Neutrophil (primary cell): ENCODE results near the gene SMG5.

ENCODE experiments used
- H3K27ac ChIP-seq: fragments of 200-600 bp; sonication (generic); 2 replicates; pipeline ENCODE4 v1.5.1; 2016; ENCODE audit warnings: mild to moderate bottlenecking, moderate library complexity
- H3K27me3 ChIP-seq: fragments of 200-600 bp; sonication (generic); 2 replicates; pipeline ENCODE4 v1.6.0; 2016; ENCODE audit warnings: mild to moderate bottlenecking
- H3K36me3 ChIP-seq: fragments of 200-600 bp; sonication (generic); 2 replicates; pipeline ENCODE4 v1.5.1; 2017
- H3K4me1 ChIP-seq, 2 experiments: fragments of 200-600 bp in 1 of 2; sonication (generic) in 1 of 2; 1 replicate in 1 of 2; 2 replicates in 1 of 2; pipeline versions ENCODE4 v1.5.1 to v1.6.1; 2013 to 2016; ENCODE audit warnings: low read depth in 1 of 2, low read length in 1 of 2, mild to moderate bottlenecking in 1 of 2, moderate library complexity in 1 of 2; ENCODE audit not compliant: control insufficient read depth in 1 of 2, insufficient read depth in 1 of 2
- H3K4me3 ChIP-seq, 2 experiments: fragments of 200-600 bp in 1 of 2; sonication (generic) in 1 of 2; 1 replicate in 1 of 2; 2 replicates in 1 of 2; pipeline ENCODE4 v1.5.1; 2013 to 2016; ENCODE audit warnings: low read depth in 1 of 2, low read length in 1 of 2, mild to moderate bottlenecking in 1 of 2, moderate library complexity in 1 of 2
- H3K9me3 ChIP-seq: fragments of 200-600 bp; sonication (generic); 2 replicates; pipeline ENCODE4 v1.5.1; 2016
- TF ChIP-seq, protein P1 (sequence below): fragments of 200-600 bp; sonication (generic); IDR thresholded peaks from 2 replicates; pipeline ENCODE4 v1.5.1; 2016; ENCODE audit warnings: antibody characterized with exemption

The SMG5 gene

DNA sequence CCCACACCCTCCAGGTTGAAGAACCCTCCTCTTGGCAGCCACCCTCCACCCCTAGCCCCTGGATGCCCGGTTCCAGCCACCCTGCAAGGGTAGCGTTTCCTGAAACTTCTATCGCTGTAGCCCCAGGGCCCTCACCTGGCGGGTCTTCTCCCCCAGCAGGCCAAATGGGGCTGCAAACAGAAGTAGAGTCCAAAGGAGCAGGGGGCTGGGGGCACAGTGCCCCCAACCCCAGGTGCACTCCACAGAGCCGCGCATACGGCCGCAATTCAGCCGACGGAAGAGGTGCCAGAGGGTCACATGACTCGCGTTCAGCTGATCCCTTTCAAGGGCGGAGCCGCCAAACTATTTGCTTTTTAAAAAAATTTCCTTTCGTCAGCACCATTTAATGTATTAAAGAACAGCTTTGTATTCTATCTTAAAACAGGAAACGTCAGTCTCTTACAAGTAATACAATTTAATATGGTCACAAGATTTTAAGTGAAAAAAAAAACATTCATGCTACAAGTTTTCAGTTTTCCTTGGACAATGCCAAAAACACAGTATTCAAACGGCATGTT lies 12.8 kb upstream of the SMG5 start, which contains the start of gene GLMP:
TSS of gene GLMP (minus strand) at position 289 of the 557 bp plus-strand sequence. CDS start at position 255, 34 bp downstream.
- Histone ChIP-seq H3K4me3 (peak within 1 kb of the TSS; percentile 73 to 78), H3K9me3 (no peaks in the 10 kb centered on the region), H3K27ac (peak within 1 kb of the TSS; percentile 64)

DNA sequence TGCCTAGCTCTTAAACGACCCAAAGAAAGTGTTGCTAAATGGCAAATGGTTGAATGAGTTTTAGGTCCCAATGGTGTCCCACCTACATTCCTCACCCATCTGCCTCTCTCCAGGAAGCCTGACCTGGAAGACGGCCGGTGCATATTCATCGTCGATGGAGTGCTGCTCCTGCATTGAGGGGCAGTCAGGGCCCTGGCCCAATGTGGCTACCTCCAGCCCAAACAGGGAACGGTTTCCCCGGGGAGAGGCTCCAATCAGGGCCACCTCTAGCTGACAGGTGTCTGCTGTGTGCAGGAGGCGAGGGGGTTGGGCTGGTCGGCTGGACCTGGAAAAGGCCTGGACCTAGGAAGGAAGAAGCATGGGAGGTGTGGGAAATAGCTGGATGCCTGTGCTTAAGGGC lies 11.3 kb upstream of the SMG5 start:
- peaks cover 27 to 33% of the 10 kb centered on the region in 2 experiments for H3K4me1 ChIP-seq
- no peak overlapping the region for H3K4me3 ChIP-seq
- H3K27me3 ChIP-seq: no peaks in the 10 kb centered on the region
- H3K36me3 ChIP-seq: peaks cover 40% of the 10 kb centered on the region
- no peak overlapping the region for H3K27ac ChIP-seq
- no peaks in the 10 kb centered on the region for H3K9me3 ChIP-seq
- TF ChIP-seq, protein P1, sequence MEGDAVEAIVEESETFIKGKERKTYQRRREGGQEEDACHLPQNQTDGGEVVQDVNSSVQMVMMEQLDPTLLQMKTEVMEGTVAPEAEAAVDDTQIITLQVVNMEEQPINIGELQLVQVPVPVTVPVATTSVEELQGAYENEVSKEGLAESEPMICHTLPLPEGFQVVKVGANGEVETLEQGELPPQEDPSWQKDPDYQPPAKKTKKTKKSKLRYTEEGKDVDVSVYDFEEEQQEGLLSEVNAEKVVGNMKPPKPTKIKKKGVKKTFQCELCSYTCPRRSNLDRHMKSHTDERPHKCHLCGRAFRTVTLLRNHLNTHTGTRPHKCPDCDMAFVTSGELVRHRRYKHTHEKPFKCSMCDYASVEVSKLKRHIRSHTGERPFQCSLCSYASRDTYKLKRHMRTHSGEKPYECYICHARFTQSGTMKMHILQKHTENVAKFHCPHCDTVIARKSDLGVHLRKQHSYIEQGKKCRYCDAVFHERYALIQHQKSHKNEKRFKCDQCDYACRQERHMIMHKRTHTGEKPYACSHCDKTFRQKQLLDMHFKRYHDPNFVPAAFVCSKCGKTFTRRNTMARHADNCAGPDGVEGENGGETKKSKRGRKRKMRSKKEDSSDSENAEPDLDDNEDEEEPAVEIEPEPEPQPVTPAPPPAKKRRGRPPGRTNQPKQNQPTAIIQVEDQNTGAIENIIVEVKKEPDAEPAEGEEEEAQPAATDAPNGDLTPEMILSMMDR: no peak

More for the DNA sequence above, 12.8 kb upstream of the SMG5 start, which contains the start of gene GLMP:
- Histone ChIP-seq H3K36me3 (peaks cover 31% of the 10 kb centered on the region), H3K4me1 (peaks cover 27 to 33% of the 10 kb centered on the region in 2 experiments), H3K27me3 (no peaks in the 10 kb centered on the region)
- TF ChIP-seq, protein P1: no peak

- H3K4me1 ChIP-seq: peaks cover 27 to 33% of the 10 kb centered on the region in 2 experiments
Measured at GRCh38 chr1:156293098-156293434, 10.4 kb upstream of the SMG5 start.

DNA sequence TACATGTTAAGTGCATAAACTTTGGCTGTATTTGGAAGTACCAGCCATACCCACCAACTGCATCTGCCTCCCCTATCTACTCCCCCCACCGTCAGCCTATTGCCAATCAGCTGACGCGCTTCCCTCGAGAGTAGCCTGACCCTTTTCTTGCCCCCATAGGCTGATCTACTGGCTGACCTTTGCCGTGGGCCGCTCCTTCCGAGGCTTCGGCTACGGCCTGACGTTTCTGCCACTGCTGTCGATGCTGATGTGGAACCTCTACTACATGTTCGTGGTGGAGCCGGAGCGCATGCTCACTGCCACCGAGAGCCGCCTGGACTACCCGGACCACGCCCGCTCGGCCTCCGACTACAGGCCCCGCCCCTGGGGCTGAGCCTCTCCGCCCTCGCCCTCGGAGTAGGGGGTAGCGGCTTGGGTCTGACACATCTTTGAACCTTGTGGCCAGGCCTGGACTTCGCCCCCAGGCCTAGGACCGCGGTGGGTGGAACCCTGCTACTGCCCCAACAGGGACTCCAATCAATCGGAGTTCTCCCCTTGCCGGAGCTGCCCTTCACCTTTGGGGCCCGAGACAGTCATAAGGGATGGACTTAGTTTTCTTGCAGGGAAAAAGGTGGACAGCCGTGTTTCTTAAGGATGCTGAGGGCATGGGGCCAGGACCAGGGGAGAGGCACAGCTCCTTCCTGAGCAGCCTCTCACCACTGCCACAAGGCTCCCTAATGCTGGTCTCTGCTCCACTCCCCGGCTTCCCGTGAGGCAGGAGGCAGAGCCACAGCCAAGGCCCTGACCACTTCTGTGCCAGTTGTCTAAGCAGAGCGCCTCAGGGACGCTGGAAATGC lies 8.8 kb upstream of the SMG5 start:
- H3K36me3 ChIP-seq: peaks cover 54% of the 10 kb centered on the region
- no peaks in the 10 kb centered on the region for H3K9me3 ChIP-seq
- peaks cover 27 to 33% of the 10 kb centered on the region in 2 experiments for H3K4me1 ChIP-seq
- H3K27ac ChIP-seq: peak overlapping the region; percentile 57
- TF ChIP-seq, protein P1: no peak
- H3K27me3 ChIP-seq: no peaks in the 10 kb centered on the region
- peak overlapping the region; percentile 48 to 54 for H3K4me3 ChIP-seq

More at GRCh38 chr1:156293098-156293434, 10.4 kb upstream of the SMG5 start:
- Histone ChIP-seq H3K36me3 (peaks cover 47% of the 10 kb centered on the region), H3K4me3 (no peak overlapping the region), H3K9me3 (no peaks in the 10 kb centered on the region), H3K27me3 (no peaks in the 10 kb centered on the region), H3K27ac (no peak overlapping the region)
- TF ChIP-seq, protein P1: no peak

GRCh38 chr1:156289857-156290256 lies 7.2 kb upstream of the SMG5 start:
- no peak overlapping the region for H3K27ac ChIP-seq
- peaks cover 65% of the 10 kb centered on the region for H3K36me3 ChIP-seq
- H3K27me3 ChIP-seq: no peaks in the 10 kb centered on the region
- H3K4me1 ChIP-seq: peaks cover 23 to 26% of the 10 kb centered on the region in 2 experiments
- TF ChIP-seq, protein P1: no peak
- H3K9me3 ChIP-seq: no peaks in the 10 kb centered on the region
- H3K4me3 ChIP-seq: no peak overlapping the region
